Right lobe of liver (tissue), 6 donors: Measurements from ENCODE around the gene CDH18. TPM values are rescaled to one million over a fixed set of nuclear protein-coding genes. Genes with fewer than 3 reads are reported as not detected.

Experiments used
- ATAC-seq, 4 donors: fragments of 200-7000 bp; cut with Tn5 transposase; one replicate each; pipeline ENCODE4 v1.9.1; 2020; ENCODE audit warnings: mild to moderate bottlenecking in 4 of 4, moderate library complexity in 4 of 4
- DNase-seq, 3 donors: peaks; one replicate each; pipeline ENCODE4 v3.0.0-alpha.2; 2020
- H3K27ac ChIP-seq, 3 donors: fragments of 200-600 bp; one replicate each; pipeline ENCODE4 v1.8.0; 2022
- H3K27me3 ChIP-seq, 2 donors: fragments of 200-600 bp; one replicate each; pipeline ENCODE4 v1.8.0; 2022
- H3K36me3 ChIP-seq, 4 donors: fragments of 200-600 bp; sonication (generic) in 1 of 4; one replicate each; pipeline versions ENCODE4 v1.5.1 to v1.8.0; 2017 to 2022; ENCODE audit warnings: control low read depth in 1 of 4
- H3K4me1 ChIP-seq, 4 donors: fragments of 200-600 bp; sonication (generic) in 1 of 4; one replicate each; pipeline versions ENCODE4 v1.5.1 to v1.8.0; 2017 to 2022; ENCODE audit warnings: control low read depth in 1 of 4
- H3K4me3 ChIP-seq, 3 donors: fragments of 200-600 bp; one replicate each; pipeline ENCODE4 v1.8.0; 2022
- H3K9me3 ChIP-seq, 4 donors: fragments of 200-600 bp; sonication (generic) in 1 of 4; one replicate each; pipeline versions ENCODE4 v1.5.1 to v1.8.0; 2017 to 2022; ENCODE audit warnings: control low read depth in 1 of 4
- POLR2A ChIP-seq: fragments of 450-650 bp; IDR thresholded peaks from one replicate; pipeline ENCODE4 v1.6.1; 2017; ENCODE audit warnings: antibody characterized with exemption, mild to moderate bottlenecking
- WGBS: methylation state at CpG from one replicate; pipeline ENCODE4 v1.1.6; 2018; ENCODE audit warnings: low coverage, low lambda C conversion rate; ENCODE audit not compliant: insufficient coverage; ENCODE audit errors: missing lambda C conversion rate; 5-methylcytosine and 5-hydroxymethylcytosine counted together
- intact Hi-C, 2 donors: fragments of 100-400 bp; cut with DNase I; formaldehyde crosslinking; loops; one replicate each; pipeline versions ENCODE4 v1.11.2 to v1.14.1; 2022
- total RNA-seq, 6 experiments: library from RNA; depleted of rRNA in 2 of 6; stranded (reverse); fragments of >200 nt in 2 of 6; fragmentation: NEBNext Ultra II Directional in 3 of 6; extraction: Animal tissue kit (Norgen Biotek cat#: 25700) in 3 of 6; gene quantifications; one replicate each; pipeline versions ENCODE4 v1.1.0 to v1.2.4, GENCODE V29; 2016 to 2023
- TF ChIP-seq, protein P1 (sequence below), 4 donors: fragments of 200-600 bp in 3 of 4; fragments of 450-650 bp in 1 of 4; IDR thresholded peaks; one replicate each; pipeline versions ENCODE4 v1.5.1 to v1.8.0; 2016 to 2022; ENCODE audit warnings: antibody characterized with exemption in 4 of 4, mild to moderate bottlenecking in 2 of 4
- donor health status: DM: no; HTN: yes; CAD: no.
- donor health status: DM: no; HTN: no; CAD: no.
- donor health status: DM: no; HTN: no; CAD: no.
- donor health status: DM: no; HTN: yes; CAD: no.
- donor health status: DM: no; HTN: yes; CAD: no.

Gene CDH18
- total RNA-seq, 6 experiments from 2014 or later: not detected

DNA sequence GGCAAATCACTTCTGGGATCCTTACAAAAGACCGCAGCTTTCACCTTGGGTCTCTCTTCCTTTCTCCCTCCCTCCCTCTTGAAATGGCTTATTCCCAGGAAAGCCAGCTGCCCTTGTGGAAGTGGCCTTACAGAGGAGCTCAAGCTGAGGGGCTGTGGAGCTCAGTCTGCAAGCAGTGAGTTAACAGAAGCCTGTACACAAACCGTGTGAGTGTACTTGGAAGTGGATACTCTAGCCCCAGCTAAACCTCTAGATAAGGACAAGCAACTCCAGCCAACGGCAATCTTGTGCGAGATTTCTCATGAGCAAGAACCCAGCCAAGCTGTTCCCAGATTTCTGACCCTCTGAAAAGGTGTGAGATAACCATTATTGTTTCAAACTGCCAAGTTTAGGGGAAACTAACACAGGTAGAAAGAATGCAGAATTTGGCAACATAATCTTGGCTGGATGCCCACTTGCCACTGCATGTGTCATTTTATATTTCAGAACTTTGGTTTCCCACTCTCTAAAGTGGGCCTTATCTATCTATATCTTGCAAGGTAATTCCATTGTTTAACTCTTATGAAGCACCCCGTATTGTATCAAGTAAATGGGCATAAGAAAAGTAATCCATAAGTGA, 85.6 kb downstream of the CDH18 start:
- Histone ChIP-seq H3K27ac (no peak overlapping the region), H3K36me3 (no peaks in the 10 kb centered on the region), H3K9me3 (no peaks in the 10 kb centered on the region), H3K27me3 (no peaks in the 10 kb centered on the region), H3K4me3 (no peak overlapping the region), H3K4me1 (no peaks in the 10 kb centered on the region)
- TF ChIP-seq, protein P1, sequence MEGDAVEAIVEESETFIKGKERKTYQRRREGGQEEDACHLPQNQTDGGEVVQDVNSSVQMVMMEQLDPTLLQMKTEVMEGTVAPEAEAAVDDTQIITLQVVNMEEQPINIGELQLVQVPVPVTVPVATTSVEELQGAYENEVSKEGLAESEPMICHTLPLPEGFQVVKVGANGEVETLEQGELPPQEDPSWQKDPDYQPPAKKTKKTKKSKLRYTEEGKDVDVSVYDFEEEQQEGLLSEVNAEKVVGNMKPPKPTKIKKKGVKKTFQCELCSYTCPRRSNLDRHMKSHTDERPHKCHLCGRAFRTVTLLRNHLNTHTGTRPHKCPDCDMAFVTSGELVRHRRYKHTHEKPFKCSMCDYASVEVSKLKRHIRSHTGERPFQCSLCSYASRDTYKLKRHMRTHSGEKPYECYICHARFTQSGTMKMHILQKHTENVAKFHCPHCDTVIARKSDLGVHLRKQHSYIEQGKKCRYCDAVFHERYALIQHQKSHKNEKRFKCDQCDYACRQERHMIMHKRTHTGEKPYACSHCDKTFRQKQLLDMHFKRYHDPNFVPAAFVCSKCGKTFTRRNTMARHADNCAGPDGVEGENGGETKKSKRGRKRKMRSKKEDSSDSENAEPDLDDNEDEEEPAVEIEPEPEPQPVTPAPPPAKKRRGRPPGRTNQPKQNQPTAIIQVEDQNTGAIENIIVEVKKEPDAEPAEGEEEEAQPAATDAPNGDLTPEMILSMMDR (IDR thresholded peaks at IDR 0.05): no peak
- TF ChIP-seq POLR2A: no peak
- ATAC-seq: no peak
- WGBS: 33% methylated on average over 5 of the region's 5 CpGs
- intact Hi-C loops: no loop called here
- DNase-seq: no peak

DNA sequence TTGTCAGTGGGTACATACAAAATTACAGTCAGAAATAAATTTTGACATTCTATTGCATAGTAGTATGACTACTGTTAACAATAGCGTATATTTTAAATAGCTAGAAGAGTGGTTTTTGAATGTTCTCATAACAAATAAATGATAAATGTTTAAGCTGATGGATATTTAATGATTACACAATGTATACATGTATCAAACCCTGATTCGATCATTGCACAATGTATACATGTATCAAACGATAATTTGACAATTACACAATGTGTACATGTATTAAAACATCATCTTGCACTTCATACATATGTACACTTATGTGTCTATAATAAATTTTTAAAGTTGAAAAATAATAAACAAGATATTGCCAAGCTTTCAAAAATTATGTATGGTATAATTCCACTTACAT, 87.7 kb downstream of the CDH18 start:
- no peaks in the 10 kb centered on the region for H3K9me3 ChIP-seq
- no peaks in the 10 kb centered on the region for H3K27me3 ChIP-seq
- DNase-seq: no peak
- no peak overlapping the region for H3K4me3 ChIP-seq
- no peak for ATAC-seq
- WGBS: 47% methylated on average over 3 of the region's 3 CpGs
- H3K36me3 ChIP-seq: no peaks in the 10 kb centered on the region
- no peak overlapping the region for H3K27ac ChIP-seq
- TF ChIP-seq, protein P1 (IDR thresholded peaks at IDR 0.05): no peak
- TF ChIP-seq POLR2A: no peak
- H3K4me1 ChIP-seq: no peaks in the 10 kb centered on the region
- intact Hi-C loops: no loop called here

DNA sequence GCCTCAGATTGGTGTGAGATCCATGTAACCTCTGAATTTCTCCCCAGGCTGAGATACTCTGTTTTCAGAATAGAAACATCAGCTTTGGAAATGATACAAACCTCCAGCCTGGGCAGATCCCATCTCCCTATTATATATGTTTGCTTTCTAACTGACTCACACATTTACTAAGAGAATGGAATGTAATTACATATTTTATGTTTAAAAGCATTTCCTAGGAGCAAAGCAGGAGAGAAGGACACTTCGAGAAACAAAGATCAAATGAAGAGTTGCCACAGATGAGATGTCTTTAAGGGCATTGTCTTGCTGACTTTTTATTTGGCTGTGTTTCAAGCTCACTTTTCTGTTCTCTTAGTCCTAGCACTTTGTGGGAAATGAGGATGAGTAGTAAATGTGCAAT, 96.3 kb downstream of the CDH18 start:
- H3K27ac ChIP-seq: no peak overlapping the region
- no peaks in the 10 kb centered on the region for H3K36me3 ChIP-seq
- H3K9me3 ChIP-seq: no peaks in the 10 kb centered on the region
- H3K27me3 ChIP-seq: no peaks in the 10 kb centered on the region
- intact Hi-C loops: no loop called here
- 42% methylated on average over 1 of the region's 1 CpG for WGBS
- DNase-seq (no peak), ATAC-seq (no peak)
- TF ChIP-seq, protein P1 (IDR thresholded peaks at IDR 0.05): no peak
- no peak for TF ChIP-seq POLR2A
- no peaks in the 10 kb centered on the region for H3K4me1 ChIP-seq
- no peak overlapping the region for H3K4me3 ChIP-seq

DNA sequence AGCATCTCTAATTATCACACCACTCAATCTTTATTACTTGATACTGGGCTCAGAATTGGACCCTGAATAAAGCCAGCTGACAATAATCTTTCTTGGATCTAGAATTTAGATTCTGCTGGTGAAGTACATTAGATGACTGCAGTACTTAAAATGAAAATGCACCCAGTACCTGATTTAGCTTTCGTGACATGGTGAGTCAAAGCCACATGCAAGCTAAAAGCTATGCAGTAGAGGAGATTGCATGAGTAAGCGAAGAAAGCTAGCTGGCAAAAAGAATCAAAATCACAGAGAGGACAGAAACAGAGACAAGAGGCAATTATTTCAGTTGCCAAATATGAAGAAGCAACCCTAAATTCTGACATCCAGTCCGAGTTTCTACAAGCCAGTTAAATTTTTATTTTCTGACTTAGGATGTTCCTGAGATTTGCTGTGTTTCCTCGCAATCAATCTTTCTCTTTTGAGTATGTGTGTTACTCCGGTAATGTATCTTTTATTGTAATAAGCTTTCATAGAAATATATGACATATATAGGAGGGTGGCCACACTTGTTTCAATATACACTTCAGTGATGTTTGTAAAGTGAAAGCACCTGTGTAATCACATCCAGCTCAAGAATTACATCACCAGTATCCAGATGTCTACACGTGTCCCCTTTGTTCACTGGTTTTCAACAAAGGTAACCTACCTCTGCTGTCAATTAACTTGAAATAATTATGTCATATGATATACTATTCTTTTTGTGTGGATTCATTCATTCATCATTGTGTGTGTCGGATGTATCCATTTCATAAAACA, 101.7 kb downstream of the CDH18 start:
- TF ChIP-seq, protein P1 (IDR thresholded peaks at IDR 0.05): no peak
- no peak for TF ChIP-seq POLR2A
- intact Hi-C loops: no loop called here
- H3K36me3 ChIP-seq: no peaks in the 10 kb centered on the region
- H3K4me3 ChIP-seq: no peak overlapping the region
- peaks cover 0 to 5% (median 2%) of the 10 kb centered on the region in 4 donors for H3K4me1 ChIP-seq
- no peaks in the 10 kb centered on the region for H3K27me3 ChIP-seq
- no peaks in the 10 kb centered on the region for H3K9me3 ChIP-seq
- H3K27ac ChIP-seq: no peak overlapping the region
- ATAC-seq: no peak
- DNase-seq: no peak
- 54% methylated on average over 7 of the region's 7 CpGs for WGBS
